Testis (tissue), 2 donors: ENCODE measurements around the gene GPR75.

Source experiments
- CTCF ChIP-seq, 3 experiments: fragments of 450-650 bp in 2 of 3; fragments of 200-600 bp in 1 of 3; sonication (generic) in 1 of 3; IDR thresholded peaks; one replicate each; pipeline ENCODE4 v1.5.1; 2016 to 2019; ENCODE audit warnings: antibody characterized with exemption in 3 of 3, mild to moderate bottlenecking in 2 of 3, moderate library complexity in 1 of 3
- POLR2A ChIP-seq: fragments of 450-650 bp; IDR thresholded peaks from one replicate; pipeline ENCODE4 v1.6.1; 2017; ENCODE audit warnings: antibody characterized with exemption, mild to moderate bottlenecking, moderate library complexity

DNA sequence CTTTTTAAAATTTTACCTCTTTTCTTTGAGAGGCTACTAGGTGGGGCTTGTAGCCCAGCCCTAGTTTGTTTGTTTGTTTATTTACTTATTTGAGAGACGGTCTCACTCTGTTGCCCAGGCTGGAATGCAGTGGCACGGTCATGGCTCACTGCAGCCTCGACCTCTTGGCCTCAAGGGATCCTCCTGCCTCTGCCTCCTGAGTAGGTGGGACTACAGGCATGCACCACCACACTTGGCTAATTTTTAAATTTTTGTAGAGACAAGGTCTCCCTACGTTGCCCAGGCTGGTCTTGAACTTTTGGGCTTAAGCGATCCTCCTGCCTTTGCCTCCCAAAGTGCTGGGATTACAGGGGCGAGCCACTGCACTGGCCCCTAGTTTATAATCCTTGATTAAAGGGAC lies 38.0 kb downstream of the GPR75 start:
- TF ChIP-seq POLR2A (no peak), CTCF (IDR thresholded peaks at IDR 0.05) (no peak)
